ENCODE measurements around the gene RABGAP1L.

DNA sequence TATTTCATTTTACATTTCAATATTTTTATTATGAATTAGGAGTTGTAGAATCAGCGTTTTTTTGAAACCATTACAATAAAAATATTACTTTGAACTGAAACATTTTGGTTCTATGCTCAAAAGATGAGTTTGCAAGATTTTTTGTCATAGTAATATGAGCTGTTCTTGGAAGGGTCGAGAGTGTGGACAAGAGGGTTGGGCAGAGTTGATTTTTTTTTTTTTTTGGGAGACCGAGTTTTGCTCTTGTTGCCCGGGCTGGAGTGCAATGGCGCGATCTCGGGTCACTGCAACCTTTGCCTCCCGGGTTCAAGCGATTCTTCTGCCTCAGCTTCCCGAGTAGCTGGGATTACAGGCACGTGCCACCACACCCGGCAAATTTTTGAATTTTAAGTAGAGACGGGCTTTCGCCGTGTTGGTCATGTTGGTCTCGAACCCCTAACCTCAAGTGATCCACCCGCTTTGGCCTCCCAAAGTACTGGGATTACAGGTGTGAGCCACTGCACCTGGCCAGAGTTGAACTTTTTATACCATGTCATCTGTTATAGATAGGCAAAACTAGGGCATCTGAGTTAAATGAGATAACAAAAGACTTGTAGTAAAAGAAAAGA lies 843.7 kb downstream of the RABGAP1L start:
- TF ChIP-seq YY1 (IDR thresholded peaks at IDR 0.05; ENCODE audit: extremely low read depth, insufficient replicate concordance, low read depth, low read length), result no peak
- TF ChIP-seq, protein P1, sequence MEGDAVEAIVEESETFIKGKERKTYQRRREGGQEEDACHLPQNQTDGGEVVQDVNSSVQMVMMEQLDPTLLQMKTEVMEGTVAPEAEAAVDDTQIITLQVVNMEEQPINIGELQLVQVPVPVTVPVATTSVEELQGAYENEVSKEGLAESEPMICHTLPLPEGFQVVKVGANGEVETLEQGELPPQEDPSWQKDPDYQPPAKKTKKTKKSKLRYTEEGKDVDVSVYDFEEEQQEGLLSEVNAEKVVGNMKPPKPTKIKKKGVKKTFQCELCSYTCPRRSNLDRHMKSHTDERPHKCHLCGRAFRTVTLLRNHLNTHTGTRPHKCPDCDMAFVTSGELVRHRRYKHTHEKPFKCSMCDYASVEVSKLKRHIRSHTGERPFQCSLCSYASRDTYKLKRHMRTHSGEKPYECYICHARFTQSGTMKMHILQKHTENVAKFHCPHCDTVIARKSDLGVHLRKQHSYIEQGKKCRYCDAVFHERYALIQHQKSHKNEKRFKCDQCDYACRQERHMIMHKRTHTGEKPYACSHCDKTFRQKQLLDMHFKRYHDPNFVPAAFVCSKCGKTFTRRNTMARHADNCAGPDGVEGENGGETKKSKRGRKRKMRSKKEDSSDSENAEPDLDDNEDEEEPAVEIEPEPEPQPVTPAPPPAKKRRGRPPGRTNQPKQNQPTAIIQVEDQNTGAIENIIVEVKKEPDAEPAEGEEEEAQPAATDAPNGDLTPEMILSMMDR (IDR thresholded peaks at IDR 0.05 in 2 of 3, conservative IDR thresholded peaks at IDR 0.05 in 1 of 3; ENCODE audit: borderline replicate concordance in 1 of 3, insufficient read depth in 1 of 3, low read depth in 2 of 3, low read length in 2 of 3), result no peak
- TF ChIP-seq SIN3A (IDR thresholded peaks at IDR 0.05; ENCODE audit: low read depth), result no peak
- no peak for TF ChIP-seq POLR2A (IDR thresholded peaks at IDR 0.05; ENCODE audit: borderline replicate concordance, extremely low read depth, insufficient read depth, insufficient read length)
- TF ChIP-seq EGR1 (IDR thresholded peaks at IDR 0.05; ENCODE audit: low read depth), result no peak
- TF ChIP-seq, protein P2, sequence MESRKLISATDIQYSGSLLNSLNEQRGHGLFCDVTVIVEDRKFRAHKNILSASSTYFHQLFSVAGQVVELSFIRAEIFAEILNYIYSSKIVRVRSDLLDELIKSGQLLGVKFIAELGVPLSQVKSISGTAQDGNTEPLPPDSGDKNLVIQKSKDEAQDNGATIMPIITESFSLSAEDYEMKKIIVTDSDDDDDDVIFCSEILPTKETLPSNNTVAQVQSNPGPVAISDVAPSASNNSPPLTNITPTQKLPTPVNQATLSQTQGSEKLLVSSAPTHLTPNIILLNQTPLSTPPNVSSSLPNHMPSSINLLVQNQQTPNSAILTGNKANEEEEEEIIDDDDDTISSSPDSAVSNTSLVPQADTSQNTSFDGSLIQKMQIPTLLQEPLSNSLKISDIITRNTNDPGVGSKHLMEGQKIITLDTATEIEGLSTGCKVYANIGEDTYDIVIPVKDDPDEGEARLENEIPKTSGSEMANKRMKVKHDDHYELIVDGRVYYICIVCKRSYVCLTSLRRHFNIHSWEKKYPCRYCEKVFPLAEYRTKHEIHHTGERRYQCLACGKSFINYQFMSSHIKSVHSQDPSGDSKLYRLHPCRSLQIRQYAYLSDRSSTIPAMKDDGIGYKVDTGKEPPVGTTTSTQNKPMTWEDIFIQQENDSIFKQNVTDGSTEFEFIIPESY (IDR thresholded peaks at IDR 0.05; ENCODE audit: extremely low read depth, insufficient replicate concordance, low read length), result no peak
- TF ChIP-seq, protein P3, sequence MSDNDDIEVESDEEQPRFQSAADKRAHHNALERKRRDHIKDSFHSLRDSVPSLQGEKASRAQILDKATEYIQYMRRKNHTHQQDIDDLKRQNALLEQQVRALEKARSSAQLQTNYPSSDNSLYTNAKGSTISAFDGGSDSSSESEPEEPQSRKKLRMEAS (IDR thresholded peaks at IDR 0.05), result no peak
- TF ChIP-seq EZH2 (IDR thresholded peaks at IDR 0.05), result no peak
- no peak for TF ChIP-seq CEBPB (IDR thresholded peaks at IDR 0.05; ENCODE audit: low read depth)
- TF ChIP-seq, protein P4, sequence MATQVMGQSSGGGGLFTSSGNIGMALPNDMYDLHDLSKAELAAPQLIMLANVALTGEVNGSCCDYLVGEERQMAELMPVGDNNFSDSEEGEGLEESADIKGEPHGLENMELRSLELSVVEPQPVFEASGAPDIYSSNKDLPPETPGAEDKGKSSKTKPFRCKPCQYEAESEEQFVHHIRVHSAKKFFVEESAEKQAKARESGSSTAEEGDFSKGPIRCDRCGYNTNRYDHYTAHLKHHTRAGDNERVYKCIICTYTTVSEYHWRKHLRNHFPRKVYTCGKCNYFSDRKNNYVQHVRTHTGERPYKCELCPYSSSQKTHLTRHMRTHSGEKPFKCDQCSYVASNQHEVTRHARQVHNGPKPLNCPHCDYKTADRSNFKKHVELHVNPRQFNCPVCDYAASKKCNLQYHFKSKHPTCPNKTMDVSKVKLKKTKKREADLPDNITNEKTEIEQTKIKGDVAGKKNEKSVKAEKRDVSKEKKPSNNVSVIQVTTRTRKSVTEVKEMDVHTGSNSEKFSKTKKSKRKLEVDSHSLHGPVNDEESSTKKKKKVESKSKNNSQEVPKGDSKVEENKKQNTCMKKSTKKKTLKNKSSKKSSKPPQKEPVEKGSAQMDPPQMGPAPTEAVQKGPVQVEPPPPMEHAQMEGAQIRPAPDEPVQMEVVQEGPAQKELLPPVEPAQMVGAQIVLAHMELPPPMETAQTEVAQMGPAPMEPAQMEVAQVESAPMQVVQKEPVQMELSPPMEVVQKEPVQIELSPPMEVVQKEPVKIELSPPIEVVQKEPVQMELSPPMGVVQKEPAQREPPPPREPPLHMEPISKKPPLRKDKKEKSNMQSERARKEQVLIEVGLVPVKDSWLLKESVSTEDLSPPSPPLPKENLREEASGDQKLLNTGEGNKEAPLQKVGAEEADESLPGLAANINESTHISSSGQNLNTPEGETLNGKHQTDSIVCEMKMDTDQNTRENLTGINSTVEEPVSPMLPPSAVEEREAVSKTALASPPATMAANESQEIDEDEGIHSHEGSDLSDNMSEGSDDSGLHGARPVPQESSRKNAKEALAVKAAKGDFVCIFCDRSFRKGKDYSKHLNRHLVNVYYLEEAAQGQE (IDR thresholded peaks at IDR 0.05; ENCODE audit: low read depth), result no peak
- no peak for TF ChIP-seq TCF7L2 (IDR thresholded peaks at IDR 0.05; ENCODE audit: borderline replicate concordance, extremely low read depth, insufficient read depth, insufficient read length)
- TF ChIP-seq JUND (IDR thresholded peaks at IDR 0.05), result no peak
- TF ChIP-seq SP1 (IDR thresholded peaks at IDR 0.05; ENCODE audit: low read depth), result no peak

Data from HCT116 (cell line).